ENCODE results near the gene SASH3. TPM values are rescaled to one million over a fixed set of nuclear protein-coding genes. Genes with fewer than 3 reads are reported as not detected.

SASH3 gene
- total RNA-seq, 1 experiment from 2014 or later: not detected

- POLR2A ChIA-PET (ENCODE audit: low non-redundant PET): no interaction called here
- CTCF ChIA-PET: no interaction called here
- intact Hi-C loops (cut with micrococcal nuclease; ENCODE audit: unreplicated experiment): no loop called here
- no peaks in the 10 kb centered on the region for H3K36me3 ChIP-seq (ENCODE audit: insufficient read depth, low read length, poor library complexity, severe bottlenecking)
- no peaks in the 10 kb centered on the region for H3K9me3 ChIP-seq (ENCODE audit: low read depth, low read length, poor library complexity, severe bottlenecking)
- no TSS peak for BruUV-seq (replicated peaks)
- no peaks in the 10 kb centered on the region for H3K27me3 ChIP-seq (replicated peaks; ENCODE audit: insufficient read depth, low read depth, low read length, poor library complexity)
- H3K4me1 ChIP-seq (ENCODE audit: insufficient read depth, low read length, poor library complexity, severe bottlenecking): no peaks in the 10 kb centered on the region
- no peak overlapping the region for H3K4me3 ChIP-seq (ENCODE audit: low read depth, low read length, poor library complexity, severe bottlenecking)
- H3K27ac ChIP-seq (ENCODE audit: low read depth, low read length, poor library complexity, severe bottlenecking): no peak overlapping the region
- DNase-seq (ENCODE audit: low spot score): no peak
- no peak for TF ChIP-seq CTCF (conservative IDR thresholded peaks at IDR 0.05; ENCODE audit: low read depth, low read length)
- no peak for TF ChIP-seq EZH2 (IDR thresholded peaks at IDR 0.05; ENCODE audit: borderline replicate concordance, low read depth, low read length, poor library complexity, severe bottlenecking)
These were observed 28.8 kb upstream of the SASH3 start for GRCh38 chrX:129750971-129751370.

GRCh38 chrX:129754056-129755024, 25.4 kb upstream of the SASH3 start:
- Histone ChIP-seq H3K4me1 (ENCODE audit: insufficient read depth, low read length, poor library complexity, severe bottlenecking) (no peaks in the 10 kb centered on the region), H3K27me3 (replicated peaks; ENCODE audit: insufficient read depth, low read depth, low read length, poor library complexity) (no peaks in the 10 kb centered on the region), H3K9me3 (ENCODE audit: low read depth, low read length, poor library complexity, severe bottlenecking) (no peaks in the 10 kb centered on the region), H3K27ac (ENCODE audit: low read depth, low read length, poor library complexity, severe bottlenecking) (no peak overlapping the region), H3K4me3 (ENCODE audit: low read depth, low read length, poor library complexity, severe bottlenecking) (no peak overlapping the region), H3K36me3 (ENCODE audit: insufficient read depth, low read length, poor library complexity, severe bottlenecking) (no peaks in the 10 kb centered on the region)
- TF ChIP-seq CTCF (conservative IDR thresholded peaks at IDR 0.05; ENCODE audit: low read depth, low read length) (peak; percentile 47), EZH2 (IDR thresholded peaks at IDR 0.05; ENCODE audit: borderline replicate concordance, low read depth, low read length, poor library complexity, severe bottlenecking) (no peak)
- no TSS peak for BruUV-seq (replicated peaks)
- intact Hi-C loops (cut with micrococcal nuclease; ENCODE audit: unreplicated experiment): no loop called here
- ChIA-PET CTCF (no interaction called here), POLR2A (ENCODE audit: low non-redundant PET) (no interaction called here)
- DNase-seq (ENCODE audit: low spot score): no peak

GRCh38 chrX:129755779-129756650, 23.7 kb upstream of the SASH3 start:
- no TSS peak for BruUV-seq (replicated peaks)
- H3K4me1 ChIP-seq (ENCODE audit: insufficient read depth, low read length, poor library complexity, severe bottlenecking): no peaks in the 10 kb centered on the region
- H3K36me3 ChIP-seq (ENCODE audit: insufficient read depth, low read length, poor library complexity, severe bottlenecking): no peaks in the 10 kb centered on the region
- TF ChIP-seq EZH2 (IDR thresholded peaks at IDR 0.05; ENCODE audit: borderline replicate concordance, low read depth, low read length, poor library complexity, severe bottlenecking) (no peak), CTCF (conservative IDR thresholded peaks at IDR 0.05; ENCODE audit: low read depth, low read length) (no peak)
- H3K27ac ChIP-seq (ENCODE audit: low read depth, low read length, poor library complexity, severe bottlenecking): no peak overlapping the region
- H3K9me3 ChIP-seq (ENCODE audit: low read depth, low read length, poor library complexity, severe bottlenecking): no peaks in the 10 kb centered on the region
- intact Hi-C loops (cut with micrococcal nuclease; ENCODE audit: unreplicated experiment): no loop called here
- DNase-seq (ENCODE audit: low spot score): no peak
- no peak overlapping the region for H3K4me3 ChIP-seq (ENCODE audit: low read depth, low read length, poor library complexity, severe bottlenecking)
- CTCF ChIA-PET: interaction anchor here (0.6 kb wide), 1 partner anchor 31 kb away, joined by 6 read pairs; no protein-coding TSS in a partner anchor
- POLR2A ChIA-PET (ENCODE audit: low non-redundant PET): no interaction called here
- H3K27me3 ChIP-seq (replicated peaks; ENCODE audit: insufficient read depth, low read depth, low read length, poor library complexity): no peaks in the 10 kb centered on the region
